ENCODE measurements around the gene PHF12.

DNA sequence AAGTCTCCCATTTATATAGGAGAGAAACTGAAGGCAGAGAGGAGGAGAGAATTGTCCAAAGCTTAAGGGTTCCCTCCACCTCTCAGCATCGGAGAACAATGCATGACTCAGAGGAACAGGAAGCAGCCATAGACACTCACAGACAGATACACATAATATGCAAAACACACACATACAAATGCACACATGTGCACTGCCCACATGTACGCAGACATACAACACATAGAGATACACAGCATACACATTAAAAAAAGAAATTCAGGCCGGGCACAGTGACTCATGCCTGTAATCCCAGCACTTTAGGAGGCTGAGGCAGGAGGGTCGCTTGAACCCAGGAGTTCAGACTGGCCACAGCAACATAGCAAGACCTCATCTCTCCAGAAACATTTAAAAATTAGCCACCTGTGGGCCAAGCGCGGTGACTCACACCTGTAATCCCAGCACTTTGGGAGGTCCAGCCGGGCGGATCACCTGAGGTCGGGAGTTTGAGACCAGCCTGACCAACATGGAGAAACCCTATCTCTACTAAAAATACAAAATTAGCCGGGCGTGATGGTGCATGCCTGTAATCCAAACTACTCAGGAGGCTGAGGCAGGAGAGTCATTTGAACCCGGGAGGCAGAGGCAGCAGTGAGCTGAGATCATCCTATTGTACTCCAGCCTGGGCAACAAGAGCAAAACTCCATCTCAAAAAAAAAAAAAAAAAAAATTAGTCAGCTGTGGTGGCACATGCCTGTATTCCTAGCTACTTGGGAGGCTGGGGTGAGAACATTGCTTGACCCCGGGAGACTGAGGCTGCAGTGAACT is 85.2 kb downstream of the PHF12 start:
- TF ChIP-seq, protein P1, sequence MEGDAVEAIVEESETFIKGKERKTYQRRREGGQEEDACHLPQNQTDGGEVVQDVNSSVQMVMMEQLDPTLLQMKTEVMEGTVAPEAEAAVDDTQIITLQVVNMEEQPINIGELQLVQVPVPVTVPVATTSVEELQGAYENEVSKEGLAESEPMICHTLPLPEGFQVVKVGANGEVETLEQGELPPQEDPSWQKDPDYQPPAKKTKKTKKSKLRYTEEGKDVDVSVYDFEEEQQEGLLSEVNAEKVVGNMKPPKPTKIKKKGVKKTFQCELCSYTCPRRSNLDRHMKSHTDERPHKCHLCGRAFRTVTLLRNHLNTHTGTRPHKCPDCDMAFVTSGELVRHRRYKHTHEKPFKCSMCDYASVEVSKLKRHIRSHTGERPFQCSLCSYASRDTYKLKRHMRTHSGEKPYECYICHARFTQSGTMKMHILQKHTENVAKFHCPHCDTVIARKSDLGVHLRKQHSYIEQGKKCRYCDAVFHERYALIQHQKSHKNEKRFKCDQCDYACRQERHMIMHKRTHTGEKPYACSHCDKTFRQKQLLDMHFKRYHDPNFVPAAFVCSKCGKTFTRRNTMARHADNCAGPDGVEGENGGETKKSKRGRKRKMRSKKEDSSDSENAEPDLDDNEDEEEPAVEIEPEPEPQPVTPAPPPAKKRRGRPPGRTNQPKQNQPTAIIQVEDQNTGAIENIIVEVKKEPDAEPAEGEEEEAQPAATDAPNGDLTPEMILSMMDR (IDR thresholded peaks at IDR 0.05; ENCODE audit: low read depth, low read length): no peak
- no peak for TF ChIP-seq EZH2phosphoT487 (IDR thresholded peaks at IDR 0.05; ENCODE audit: low read depth)

All from OCI-LY3 (cell line).